HG03565 (cell line): Measurements from ENCODE around the gene FARSA.
"Not testable (repeated sequence)": the region's sequence is repeated elsewhere in the genome, so short reads cannot be mapped to it uniquely, and the experiment has no call there.

Experiments
- ATAC-seq: cut with Tn5 transposase; IDR thresholded peaks from one replicate; pipeline ENCODE4 v1.9.1; 2021; ENCODE audit warnings: mild to moderate bottlenecking, moderate library complexity; ENCODE audit not compliant: unreplicated experiment

Gene FARSA

DNA sequence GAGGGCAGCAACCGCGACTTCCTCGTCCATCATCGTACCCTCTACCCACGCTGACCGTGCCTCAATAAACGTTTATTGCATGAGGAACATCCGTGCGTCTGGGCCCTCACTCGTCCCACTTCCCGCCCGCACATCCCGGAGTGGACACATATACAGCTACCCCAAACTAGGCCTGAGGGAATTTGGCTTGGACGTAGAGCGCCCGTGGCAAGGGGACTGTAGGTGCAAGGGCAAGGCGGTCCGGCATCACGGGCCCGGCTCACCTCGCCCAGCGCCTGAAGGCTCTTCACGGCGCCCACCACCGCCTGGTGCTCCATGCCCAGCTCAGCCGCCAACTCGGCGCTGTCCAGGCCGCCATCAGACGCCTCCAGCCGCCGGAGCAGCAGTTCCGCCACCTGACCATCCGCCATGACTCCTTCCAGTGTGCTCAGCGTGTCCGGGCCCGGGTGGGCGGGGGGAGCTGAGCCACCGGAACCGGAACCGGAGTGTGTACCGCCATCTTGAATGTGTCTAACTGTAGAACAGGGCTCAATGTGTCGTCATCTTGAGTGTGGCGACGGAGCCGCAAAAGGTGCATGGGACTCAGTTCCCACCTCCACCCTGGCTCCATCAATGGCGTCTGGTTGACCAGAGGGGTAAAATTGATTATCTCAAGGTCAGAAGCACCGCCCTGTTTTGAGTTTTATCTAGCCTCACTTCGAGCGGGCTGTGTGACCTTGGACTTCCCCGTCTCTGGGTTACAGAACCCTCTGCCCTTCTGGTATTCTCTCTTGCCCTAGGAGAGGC is at the start of gene FARSA:
FARSA (minus strand) TSS at position 425 of the 786 bp plus-strand sequence; CDS start at position 410, 15 bp downstream.
- peak; percentile 30 for ATAC-seq

DNA sequence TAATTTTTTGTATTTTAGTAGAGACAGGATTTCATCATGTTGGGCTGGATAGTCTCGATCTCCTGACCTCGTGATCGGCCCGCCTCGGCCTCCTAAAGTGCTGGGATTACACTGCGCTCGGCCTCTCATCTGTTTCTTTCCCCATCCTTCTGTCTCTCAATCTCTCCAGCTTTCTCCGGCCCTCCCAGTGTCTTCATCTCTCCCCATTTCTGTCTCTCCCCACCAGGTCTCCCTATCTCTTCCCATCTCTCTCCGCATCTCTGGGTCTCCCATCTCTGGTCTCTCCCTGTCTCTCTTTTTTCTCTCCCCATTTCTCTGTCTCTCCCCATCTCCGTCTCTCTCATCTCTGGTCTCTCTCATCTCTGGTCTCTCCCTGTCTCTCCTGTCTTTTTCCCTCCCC is 49.6 kb upstream of the FARSA start:
- no peak for ATAC-seq

DNA sequence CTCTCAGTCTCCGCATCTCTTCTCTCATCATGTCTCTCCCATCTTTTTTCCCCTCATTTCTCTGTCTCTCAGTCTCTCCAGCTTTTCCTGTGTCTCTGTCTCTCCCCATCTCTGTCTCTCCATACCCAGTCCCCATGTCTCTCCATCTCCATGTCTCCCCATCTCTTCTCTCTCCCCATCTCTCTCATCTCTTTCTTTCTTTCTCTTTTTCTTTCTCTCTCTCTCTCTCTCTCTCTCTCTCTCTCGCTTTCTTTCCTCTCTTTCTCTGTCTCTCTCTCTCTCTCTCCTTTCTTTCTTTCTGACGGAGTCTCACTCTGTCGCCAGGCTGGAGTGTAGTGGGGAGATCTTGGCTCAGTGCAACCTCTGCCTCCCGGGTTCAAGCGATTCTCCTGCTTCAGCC is 49.1 kb upstream of the FARSA start:
- ATAC-seq, result no peak

DNA sequence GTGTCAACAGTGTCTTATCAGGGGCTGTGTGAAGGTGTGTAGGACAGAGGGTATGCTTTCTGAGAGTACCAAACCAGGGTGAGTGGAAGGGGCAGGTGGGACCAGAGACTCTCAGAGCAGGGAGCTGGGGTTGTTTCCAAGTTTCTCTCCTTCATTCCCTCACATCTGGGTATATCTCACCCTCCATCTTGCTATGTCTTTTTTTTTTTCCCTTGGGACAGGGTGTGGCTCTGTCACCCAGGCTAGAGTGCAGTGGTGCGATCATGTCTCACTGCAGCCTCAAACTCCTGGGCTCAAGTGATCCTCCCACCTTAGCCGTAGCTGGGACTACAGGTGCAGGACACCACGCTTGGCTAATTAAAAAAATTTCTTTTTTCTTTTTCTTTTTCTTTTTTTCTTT is 46.5 kb upstream of the FARSA start:
- ATAC-seq, result no peak

- ATAC-seq, result not testable (repeated sequence)
Measured at GRCh38 chr19:12976109-12976508, 42.6 kb upstream of the FARSA start.

DNA sequence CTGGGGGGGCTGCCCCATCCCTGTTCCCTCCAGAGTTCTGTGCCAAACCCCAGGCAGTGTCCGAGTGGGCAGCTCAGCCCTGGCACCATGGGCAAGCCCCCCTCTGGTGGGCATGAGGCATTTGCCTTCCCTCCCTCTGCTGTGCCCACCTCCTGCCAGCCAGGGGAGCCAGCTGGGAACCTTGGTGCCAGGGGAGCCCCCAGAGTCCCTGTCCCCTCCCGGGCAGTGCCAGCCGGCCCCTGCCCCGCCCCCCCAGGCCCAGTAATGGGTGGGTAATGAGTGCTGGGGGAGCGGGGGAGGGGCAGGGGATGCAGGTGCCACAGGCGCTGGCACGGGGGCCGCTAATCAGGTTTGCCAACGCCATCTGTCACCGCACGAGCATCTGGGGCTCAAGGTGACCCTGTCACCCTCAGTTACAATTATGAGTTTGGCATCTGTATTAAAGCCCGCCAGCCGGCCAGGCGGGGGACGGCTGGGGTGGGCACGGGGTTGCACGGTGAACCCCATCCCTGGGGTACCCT is 41.8 kb upstream of the FARSA start:
- no peak for ATAC-seq

DNA sequence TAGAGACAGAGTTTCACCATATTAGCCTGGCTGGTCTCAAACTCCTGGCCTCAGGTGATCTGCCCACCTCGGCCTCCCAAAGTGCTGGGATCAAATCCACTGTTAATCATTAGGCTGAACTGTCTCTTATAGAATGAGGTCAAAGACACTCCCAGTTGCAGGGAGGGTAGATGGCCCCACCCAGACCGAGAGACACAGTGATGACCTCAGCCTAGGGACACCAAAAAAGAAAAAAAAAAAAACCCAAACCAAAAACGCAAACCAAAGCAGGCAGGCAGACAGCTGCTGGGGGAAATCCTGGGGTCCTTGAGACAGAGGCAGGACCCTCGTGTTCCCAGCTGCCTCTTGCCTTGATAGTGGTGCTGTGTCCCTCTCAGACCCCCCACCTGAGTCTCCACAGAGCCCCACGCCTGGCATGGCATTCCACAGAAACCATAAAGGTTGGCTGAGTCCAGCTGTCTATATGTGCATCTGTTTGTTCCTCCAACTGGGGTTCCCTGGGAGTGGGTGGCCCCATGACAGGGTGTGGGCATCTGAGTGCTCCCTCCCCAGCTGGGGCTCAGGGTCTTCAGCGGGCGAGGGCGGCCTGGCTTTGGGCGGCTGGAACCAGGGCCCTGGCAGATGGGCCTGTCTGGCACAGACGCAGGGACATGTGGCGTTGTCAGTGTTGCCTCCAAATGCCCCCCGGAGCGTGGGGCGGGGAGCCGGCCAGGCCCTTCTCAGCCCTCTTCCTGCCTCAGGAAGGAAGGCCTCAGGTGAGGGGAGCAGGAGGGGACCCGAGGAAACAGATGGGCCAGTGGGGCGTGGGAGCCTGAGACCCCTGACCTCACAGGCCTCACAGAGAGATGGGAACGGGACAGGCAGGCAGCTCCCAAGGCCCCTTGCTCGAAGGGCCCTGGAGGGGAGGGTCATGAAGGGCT is 41.0 kb upstream of the FARSA start:
- ATAC-seq, result no peak

- ATAC-seq, result no peak
Measured at GRCh38 chr19:12973236-12973635, 39.7 kb upstream of the FARSA start.

DNA sequence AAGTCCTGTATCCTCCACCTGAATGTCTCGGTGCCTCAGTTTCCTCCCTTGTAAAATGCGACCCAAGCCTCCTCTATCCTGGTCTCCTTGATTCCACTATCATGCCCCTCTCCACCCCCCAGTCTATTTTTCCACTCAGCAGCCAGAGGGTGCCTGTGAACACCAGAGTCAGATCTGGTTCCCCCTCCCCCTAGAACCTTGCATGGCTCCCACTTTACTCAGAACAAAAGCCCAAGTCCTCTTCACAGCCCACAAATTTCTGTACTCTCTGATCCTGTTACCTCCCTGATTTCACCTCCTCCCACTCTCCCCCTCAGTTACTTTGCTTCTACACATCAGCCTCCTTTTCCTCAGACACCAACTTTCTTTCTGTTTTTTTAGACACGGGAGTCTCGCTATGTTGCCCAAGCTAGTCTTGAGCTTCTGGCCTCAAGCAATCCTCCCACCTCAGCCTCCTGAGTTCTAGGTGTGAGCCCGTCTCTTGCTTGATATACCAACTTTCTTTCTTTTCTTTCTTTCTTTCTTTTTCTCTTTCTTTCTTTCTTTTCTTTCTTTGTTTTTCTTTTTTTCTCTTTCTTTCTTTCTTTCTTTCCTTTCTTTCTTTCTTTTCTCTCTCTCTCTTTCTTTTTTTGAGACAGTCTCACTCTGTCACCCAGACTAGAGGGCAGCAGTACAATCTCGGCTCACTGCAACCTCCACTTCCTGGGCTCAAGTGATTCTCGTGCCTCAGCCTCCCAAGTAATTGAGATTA is 36.7 kb upstream of the FARSA start:
- ATAC-seq, result no peak

DNA sequence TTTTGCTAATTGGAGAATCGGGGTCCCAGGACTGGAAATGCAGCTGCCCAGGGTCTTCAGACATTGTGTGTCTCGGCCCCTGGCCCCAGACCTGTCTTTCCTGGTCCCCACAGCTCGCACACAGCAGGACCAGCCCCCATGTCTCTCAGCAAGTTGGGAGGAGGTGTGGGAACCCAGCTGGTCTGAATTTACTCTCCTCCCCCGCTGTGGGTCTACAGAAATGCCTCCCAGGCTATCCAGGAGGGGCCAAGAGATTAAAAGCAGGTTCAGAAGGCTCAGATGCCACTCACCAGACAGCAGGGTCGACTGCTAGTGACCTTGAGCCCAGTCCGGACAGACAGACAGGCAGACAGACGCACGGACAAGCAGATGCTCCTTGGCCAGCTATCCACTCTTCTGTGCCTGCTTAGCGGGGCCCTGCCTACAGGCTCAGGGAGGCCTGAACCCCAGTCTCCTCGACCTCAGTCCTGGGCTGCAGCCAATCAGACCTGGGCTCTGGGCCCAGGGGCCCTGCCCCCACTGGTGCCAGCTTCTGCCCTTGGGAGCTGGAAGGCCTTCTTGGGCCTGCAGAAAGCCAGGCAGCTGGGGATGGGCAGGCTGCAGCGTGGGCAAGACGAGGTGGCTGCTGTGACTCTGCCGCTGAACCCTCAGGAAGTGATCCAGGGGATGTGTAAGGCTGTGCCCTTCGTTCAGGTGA is 35.9 kb upstream of the FARSA start, which contains the start of gene DAND5:
DAND5 (plus strand) TSS at position 285 of the 697 bp plus-strand sequence; CDS start at position 370, 85 bp downstream.
- no peak for ATAC-seq

GRCh38 chr19:12967907-12968306 is 34.4 kb upstream of the FARSA start:
- ATAC-seq, result no peak

GRCh38 chr19:12965812-12966135 is 32.3 kb upstream of the FARSA start:
- ATAC-seq, result no peak

- no peak for ATAC-seq
Measured at GRCh38 chr19:12965017-12965811, 31.7 kb upstream of the FARSA start.

- no peak for ATAC-seq
Measured at GRCh38 chr19:12959481-12959880, 26.0 kb upstream of the FARSA start.

DNA sequence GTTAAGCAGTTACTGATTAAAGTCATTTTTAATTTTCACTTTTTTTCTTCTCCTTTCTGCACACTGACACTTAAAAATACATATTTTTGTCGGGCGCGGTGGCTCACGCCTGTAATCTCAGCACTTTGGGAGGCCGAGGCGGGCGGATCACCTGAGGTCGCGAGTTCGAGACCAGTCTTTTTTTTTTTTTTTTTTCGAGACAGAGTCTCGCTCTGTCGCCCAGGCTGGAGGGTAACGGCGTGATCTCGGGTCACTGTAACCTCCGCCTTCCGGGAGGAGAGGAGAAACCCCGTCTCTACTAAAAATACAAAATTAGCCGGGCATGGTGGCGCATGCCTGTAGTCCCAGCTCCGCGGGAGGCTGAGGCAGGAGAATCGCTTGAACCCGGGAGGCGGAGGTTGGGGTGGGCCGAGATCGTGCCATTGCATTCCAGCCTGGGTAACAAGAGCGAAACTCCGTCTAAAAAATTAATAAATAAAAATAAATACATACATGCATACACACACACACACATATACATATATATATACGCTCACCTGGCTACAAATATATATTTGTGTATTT is 24.0 kb upstream of the FARSA start:
- not testable (repeated sequence) for ATAC-seq

GRCh38 chr19:12956446-12957388 is 23.2 kb upstream of the FARSA start, which contains the start of gene GADD45GIP1:
Gene GADD45GIP1 (minus strand): TSS chr19:12957223. CDS start chr19:12957212, 11 bp downstream.
- ATAC-seq, result peak; percentile 63

GRCh38 chr19:12955996-12956395 is 22.5 kb upstream of the FARSA start:
- ATAC-seq, result no peak

GRCh38 chr19:12955575-12955974 is 22.1 kb upstream of the FARSA start:
- ATAC-seq, result not testable (repeated sequence)
